NCI-H2029 treated with DMSO at 0.1 percent for 48 hours (cell line): ENCODE data around the gene TMEM131L.
"Not testable (repeated sequence)": the region's sequence is repeated elsewhere in the genome, so short reads cannot be mapped to it uniquely, and the experiment has no call there.

ENCODE experiments used
- DNase-seq: peaks from one replicate; lab custom pipeline; 2025; lab: John Stamatoyannopoulos, UW

The TMEM131L gene

DNA sequence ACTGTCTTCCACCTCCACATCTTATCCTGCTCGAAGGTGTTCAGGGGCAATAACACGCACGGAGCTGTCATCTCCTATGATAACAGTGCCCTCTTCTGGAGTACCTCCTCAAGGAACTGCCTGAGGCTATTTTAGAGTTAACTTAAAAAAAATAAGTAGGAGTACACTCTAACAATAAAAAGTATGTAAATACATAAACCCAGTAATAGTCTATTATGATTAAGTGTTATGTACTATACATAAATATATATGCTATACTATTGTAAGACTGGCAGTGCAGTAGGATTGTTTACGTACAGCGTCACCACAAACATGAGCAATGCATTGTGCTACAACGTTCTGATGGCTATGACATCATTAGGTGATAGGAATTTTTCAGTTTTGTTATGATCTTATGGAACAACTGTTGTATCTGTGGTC, 183.4 kb downstream of the TMEM131L start:
- no peak for DNase-seq

DNA sequence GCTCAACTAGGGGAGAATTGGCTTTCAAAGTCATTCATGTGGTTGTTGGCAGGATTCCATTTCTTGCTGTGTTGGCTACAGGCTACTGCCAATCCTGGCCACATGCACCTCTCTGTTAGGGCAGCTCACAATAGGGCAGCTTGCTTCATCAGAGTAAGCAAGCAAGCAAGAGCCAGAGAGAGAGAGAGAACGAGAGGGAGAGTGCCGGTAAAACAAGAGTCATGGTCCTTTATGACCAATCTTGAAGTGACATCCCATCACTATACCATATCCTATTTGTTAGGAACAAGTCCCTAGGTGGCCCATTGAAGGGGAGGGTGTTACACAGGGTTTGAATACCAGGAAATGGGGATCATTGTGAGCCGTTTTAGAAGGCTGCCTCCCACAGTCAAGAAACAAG, 185.0 kb downstream of the TMEM131L start:
- DNase-seq = no peak

DNA sequence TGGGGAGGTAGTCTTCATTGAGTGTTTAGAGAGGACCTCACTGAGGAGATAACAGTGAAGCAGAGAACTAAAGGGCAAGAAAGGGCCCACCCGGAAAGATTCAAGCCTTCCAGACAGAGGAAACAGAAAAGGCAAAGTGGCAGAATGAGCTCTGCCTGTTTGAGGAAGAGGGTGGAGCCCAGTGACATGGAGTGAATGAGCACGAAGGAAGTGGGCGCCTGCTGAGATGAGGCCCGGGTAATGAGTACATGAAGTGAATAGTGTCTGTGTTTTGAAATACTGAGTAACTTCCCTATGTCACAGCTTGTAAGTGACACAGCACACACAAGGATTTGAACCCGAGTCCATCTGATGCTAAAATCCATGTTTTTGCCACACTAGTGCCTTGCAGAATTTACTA, 185.4 kb downstream of the TMEM131L start:
- no peak for DNase-seq

DNA sequence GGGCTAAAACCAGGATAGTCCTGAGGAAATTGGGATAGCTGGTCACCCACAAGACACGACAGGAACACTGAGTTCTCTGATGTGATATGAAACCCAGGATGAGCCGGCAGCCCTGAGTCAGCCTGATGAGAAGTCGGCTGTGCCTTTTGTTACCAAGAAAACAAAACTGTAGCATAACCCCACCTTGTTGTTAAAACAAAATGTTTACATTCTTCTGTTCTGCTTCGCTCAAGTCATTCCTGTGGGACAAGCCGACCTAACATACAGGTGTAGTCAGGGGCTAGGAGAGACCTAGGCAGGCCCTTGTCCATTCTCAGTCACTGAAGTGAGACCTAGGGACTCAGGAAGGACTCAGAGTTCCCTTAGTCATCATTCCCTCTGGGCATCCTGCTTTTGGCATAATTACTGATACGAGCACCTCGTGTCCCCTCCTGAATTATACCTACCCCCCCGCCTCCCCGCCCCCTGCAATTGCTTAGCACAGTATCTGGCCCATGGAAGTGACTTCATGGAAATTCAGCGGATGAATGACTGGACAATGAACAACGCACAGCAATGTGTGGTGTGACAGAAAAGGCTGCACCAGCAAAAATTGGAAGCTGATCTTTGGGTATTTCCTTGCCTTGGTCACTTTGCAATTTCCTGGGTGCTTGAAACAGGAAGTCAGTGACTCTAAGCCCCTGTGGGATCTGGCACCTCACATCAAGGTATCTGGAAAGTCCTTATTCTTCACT, 186.1 kb downstream of the TMEM131L start:
- DNase-seq = no peak

DNA sequence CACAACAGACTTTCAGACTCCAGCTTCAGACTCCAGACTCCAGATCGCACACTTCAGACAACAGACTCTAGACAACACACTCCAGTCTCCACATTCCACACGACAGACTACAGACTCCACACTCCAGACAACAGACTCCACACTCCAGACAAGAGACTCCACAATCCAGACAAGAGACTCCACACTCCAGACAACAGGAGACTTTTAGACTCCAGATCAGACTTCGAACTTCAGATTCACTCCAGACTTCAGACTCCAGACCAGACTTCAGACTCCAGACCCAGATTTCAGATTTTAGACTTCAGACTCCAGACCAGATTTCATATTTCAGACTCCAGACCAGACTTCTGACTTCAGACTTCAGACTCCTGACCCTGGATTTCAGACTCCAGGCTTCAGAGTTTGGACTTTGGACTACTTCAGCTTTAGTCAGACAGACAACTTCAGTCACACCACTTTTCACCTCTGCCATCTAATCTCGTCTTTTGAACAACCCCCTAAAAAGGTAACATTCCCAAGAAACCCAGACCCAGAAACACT, 188.9 kb downstream of the TMEM131L start:
- DNase-seq = no peak

DNA sequence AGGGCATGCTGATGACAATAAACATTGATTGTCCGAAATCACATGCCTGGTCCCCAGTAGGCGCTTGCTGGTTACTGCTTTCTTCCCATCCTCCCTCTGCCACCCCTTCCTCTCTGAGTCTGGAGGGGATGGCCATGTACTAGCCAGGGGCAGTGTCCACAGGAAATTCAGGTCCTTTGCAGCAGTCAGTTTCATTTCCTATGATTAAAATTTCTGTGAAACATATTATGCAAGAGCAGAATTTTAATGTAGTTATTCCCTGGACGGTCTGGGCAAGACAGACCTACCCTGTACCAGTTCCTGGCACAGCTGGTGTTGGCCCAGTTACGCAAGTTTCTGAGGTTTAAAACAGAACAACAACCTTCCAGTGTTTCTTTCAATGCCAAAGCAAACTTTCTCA, 189.8 kb downstream of the TMEM131L start:
- DNase-seq = no peak

DNA sequence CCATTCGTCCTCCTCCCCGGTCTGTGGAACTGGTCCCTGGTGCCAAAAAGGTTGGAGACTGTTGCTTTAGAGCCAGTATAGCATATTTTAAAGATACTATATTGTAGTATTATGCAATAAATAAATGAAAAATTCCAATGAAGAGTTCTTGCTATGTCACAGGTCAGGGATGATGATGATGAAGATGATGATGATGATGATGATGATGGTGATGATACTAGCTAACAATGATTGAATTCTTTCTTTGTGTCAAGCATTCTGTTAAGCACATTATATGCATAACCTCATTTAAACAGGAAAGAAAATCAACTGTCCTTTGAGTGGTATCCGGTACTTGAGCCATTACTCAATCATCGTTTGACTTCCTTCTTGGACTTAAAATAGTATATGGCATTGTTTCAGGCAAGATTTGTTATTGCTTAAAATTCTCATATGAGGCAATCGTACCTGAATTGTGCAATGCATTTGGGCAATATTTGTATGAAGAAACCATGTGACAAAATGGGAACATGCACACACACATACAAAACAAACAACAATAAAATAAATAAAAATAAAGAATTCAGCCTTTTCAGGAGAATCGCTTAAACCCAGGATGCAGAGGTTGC, 195.2 kb downstream of the TMEM131L start:
- no peak for DNase-seq

DNA sequence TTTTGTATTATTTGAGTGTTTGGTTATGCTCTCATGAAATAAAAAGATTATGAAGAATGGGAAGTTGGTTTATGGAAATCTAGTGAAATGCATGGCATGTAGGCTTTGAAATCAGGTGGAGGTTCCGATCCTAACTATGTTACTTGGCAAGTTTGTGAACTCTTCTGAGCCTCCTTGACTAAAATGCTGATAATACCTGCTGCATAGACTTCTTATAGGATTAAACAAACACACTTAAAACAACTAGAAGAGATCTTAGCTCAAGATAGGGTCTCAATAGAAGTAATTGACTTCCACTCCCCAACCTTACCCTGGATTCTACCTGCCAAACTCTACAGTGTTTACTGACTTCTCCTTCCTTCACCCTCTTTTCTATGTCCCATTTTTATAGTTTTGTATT, 195.7 kb downstream of the TMEM131L start:
- no peak for DNase-seq

DNA sequence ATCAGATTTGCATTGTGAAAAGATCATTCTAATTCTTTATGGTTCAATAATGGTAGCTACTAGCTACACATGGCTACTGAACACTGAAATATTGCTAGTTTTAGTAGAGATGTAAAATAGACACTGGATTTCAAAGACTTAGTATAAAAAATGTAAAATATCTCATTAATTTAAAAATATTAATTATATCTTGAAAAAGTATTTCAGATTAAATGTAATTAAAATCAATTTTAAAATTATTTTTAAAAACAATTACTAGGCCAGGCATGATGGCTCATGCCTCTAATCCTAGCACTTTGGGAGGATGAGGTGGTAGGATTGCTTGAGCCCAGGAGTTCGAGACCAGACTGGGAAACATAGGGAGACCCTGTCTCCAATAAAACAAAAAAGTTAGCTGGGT, 197.5 kb downstream of the TMEM131L start:
- no peak for DNase-seq

DNA sequence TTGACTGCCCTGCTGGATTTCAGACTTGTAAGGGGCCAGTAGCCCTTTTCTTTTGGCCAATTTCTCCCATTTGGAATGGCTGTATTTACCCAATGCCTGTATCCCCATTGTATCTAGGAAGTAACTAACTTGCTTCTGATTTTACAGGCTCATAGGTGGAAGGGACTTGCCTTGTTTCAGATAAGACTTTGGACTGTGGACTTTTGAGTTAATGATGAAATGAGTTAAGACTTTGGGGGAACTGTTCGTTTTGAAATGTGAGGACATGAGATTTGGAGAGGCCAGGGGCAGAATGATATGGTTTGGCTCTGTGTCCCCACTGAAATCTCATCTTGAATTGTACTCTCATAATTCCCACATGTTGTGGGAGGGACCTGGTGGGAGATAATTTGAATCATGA, 200.3 kb downstream of the TMEM131L start:
- not testable (repeated sequence) for DNase-seq

DNA sequence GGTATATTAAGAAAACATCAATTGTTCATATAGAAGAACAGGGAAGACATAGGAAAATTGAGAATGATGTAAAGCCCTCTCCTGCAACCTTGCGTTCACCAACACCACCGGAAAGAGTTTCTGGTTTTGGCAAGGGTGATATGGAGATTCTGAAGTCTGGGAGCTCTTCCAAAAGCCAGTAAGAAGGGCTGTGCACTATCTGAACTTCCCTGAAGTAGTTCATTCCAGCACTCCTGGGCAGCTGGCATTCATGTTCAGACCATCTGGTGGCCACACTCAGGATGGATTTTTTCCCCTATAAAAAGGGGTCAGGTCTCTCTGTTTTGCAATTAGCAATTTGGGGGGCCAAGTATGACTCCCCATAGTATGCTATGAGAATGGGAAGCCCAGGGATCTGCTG, 202.5 kb downstream of the TMEM131L start:
- no peak for DNase-seq

DNA sequence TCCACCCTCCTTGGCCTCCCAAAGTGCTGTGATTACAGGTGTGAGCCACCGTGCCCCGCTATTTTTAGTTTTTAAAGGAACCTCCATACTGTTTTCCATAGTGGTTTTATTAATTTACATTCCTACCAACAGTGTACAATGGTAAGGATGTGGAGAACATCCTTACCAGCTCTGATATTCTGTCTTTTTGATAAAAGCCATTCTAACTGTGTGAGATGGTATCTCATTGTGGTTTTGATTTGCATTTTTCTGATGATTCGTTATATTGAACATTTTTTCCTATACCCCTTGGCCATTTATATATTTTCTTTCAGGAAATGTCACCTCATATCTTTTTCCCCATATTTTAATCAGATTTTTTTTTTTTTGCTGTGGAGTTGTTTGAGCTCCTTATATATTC, 203.7 kb downstream of the TMEM131L start:
- DNase-seq = no peak

DNA sequence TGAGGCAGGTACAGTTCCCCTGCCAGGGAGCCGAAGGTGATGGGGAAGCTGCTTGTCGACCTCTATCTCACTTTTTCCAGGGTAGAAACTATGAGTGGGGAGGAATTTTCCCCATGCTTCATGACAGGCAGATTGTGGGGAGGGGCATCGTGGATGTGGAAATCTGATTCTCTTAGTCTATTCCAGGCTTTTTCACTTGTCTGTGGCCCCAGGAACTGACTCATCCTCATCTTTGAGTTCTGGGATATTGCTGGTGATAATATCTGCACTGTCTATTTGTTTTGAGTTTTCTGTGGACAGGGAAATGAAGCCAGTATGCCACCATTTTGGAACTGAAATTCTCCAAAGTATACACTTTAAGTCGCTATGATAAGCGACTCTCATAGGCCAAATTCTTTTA, 210.3 kb downstream of the TMEM131L start:
- no peak for DNase-seq

DNA sequence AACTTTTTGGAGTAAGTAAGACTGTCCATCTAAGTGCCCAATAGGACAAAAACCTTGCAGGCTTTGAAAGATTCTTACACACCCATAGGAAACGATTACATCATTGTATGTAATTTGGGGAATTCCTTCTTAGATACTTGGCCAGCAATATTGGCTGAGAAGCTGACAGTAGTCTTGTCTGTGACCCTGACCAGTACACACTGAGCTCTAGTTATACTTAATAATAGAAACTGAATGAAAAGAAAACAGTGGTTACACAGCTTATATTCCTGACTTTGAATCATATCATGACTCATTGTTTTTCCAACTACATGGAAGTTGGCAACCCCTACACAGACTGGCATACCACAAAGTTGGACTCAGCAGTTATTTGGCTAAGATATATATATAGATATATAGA, 210.8 kb downstream of the TMEM131L start:
- no peak for DNase-seq

DNA sequence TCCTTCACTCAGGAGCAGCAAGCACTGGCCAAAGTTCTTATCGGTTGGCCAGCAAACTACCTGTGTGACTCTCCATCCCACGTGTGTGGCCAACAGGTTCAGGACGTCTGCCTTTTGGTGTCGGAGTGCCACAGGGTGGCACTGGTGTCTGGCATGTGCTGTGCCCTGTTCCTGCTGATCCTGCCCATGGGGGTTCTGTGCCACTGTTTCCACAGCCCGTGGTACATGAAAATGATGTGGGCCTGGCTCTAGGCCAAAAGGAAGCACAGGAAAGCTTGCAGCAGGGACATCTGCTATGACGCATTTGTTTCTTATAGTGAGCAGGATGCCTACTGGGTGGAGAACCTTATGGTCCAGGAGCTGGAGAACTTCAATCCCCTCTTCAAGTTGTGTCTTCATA, 213.3 kb downstream of the TMEM131L start:
- DNase-seq = no peak

DNA sequence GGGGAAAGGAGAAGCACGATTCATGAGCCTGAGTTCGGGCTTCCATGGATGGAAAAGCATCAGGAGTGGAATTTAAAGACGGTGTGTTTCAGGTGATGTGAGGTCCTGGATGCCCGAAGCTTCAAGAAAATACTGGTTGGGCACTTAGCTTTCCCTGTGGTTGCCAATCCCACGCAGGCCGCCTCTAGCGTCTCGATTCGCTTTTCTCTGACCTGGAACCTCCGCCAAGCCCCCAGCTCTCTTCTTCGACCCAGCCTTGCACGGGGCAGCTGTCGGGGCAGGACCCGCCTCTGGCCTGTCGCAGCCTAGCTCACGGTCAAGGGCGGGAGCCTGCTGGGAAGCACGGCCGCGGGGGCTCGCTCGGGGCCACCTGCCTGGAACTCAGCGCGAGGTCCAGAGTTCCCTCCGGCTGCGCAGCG, 217.6 kb downstream of the TMEM131L start:
- DNase-seq = no peak

DNA sequence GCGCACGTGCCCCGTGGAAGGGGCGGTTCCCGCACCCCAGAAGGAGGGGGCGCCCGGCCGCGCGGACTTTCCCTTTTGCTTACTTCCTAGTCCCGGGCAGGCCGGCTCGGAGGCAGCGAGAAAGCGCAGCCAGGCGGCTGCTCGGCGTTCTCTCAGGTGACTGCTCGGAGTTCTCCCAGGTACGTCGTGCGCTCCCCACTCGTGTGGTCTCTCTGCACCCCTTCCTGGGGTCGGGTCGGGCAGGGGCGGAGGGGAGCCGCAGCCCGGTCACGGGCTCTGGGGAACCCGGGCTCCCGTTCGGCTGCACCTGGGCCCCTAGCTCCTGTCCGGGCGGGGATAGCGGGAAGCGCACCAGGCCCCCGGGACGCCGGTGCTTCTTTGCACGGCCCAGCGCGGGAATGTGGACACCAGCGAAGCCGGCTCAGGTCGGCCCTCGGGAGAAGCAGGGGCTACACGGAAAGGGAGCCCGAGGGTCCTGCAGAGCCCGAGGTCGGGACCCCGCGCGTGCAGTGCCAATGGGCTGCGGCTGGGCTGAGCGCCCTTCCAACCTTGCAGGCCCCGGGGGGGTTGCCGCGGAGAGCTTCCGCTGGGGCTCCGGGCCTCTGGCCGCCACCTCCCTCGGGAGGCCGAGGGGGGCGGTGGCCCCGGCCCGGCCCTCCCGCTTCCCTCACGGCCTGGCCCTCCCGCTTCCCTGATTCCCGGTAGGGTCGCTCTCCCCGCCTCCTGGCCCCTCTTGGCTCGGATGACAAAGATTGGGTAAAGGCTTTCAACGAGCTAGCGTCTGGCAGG, 218.2 kb downstream of the TMEM131L start, which contains the start of gene TLR2:
TSS of gene TLR2 (plus strand) at position 99 of the 789 bp plus-strand sequence. CDS start 18,628 bp downstream, outside the sequence.
- DNase-seq = no peak

DNA sequence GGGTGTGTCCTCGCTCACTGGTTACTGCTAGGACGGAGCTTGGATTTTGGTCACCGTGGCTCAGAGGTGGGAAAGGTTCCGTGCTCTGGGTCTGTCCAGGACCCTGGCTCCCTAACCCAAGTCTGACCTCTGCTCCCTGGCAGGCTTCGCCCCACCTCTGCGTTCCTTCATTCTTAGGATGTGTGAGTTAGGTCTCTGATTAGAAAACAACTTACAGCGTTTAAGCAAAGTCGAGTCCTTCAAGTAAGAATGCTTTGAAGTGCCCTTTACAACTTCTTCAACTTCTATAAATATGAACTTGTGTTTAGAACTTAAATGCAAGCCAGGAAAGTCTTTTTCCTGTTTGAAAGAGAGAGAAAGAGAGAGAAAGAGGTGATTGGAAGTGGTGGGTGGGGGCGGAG, 218.8 kb downstream of the TMEM131L start:
- DNase-seq = no peak
